Endothelial cell (in vitro differentiated cells): ENCODE data around the gene TMEM40. TPM values are rescaled to one million over a fixed set of nuclear protein-coding genes. Genes with fewer than 3 reads are reported as not detected.

Source experiments
- total RNA-seq: library from RNA; stranded (reverse); fragmentation: NEBNext Ultra II Directional; extraction: Animal tissue kit (Norgen Biotek cat#: 25700); gene quantifications from one replicate; pipeline ENCODE4 v1.2.1, GENCODE V29; 2021; ENCODE audit not compliant: unreplicated experiment

TMEM40 gene
- total RNA-seq, 1 donor from 2014 or later = not detected

Other genes with a start within 250 kb of the TMEM40 start
- gene MKRN2OS, start 213.8 kb downstream of the TMEM40 start, total RNA-seq = not detected
- 22.0 TPM for gene MKRN2, start 202.2 kb downstream of the TMEM40 start, total RNA-seq
- gene RAF1, start 95.1 kb downstream of the TMEM40 start, total RNA-seq = 96.8 TPM
- gene CAND2, start 37.4 kb upstream of the TMEM40 start, total RNA-seq = 1.8 TPM
- gene RPL32, start 82.3 kb upstream of the TMEM40 start, total RNA-seq = 1,571 TPM